SK-N-SH (cell line): ENCODE data around the gene FBXO45. TPM values are rescaled to one million over a fixed set of nuclear protein-coding genes. Genes with fewer than 3 reads are reported as not detected.

Experiments
- CTCF ChIA-PET: fragments of 300-600, 350-600 bp; formaldehyde crosslinking; extraction: SDS; loops from one replicate; lab custom pipeline; 2021; lab: Yijun Ruan, JAX
- POLR2A ChIA-PET: fragments of 350-600 bp; sonication (Branson Sonifier 250); formaldehyde crosslinking; extraction: SDS; loops from one replicate; lab custom pipeline; 2020; ENCODE audit warnings: antibody characterized with exemption, inconsistent platforms; lab: Yijun Ruan, JAX
- DNase-seq: peaks from one replicate; pipeline ENCODE4 v3.0.0; 2012
- H2AFZ ChIP-seq: fragments of 200-600 bp; sonication (generic); 2 replicates; pipeline ENCODE4 v1.8.1; 2016; ENCODE audit warnings: antibody characterized with exemption, mild to moderate bottlenecking, low read depth
- H3F3A ChIP-seq: fragments of 200-600 bp; sonication (generic); replicated peaks from 2 replicates; pipeline ENCODE3; 2016; ENCODE audit warnings: antibody characterized with exemption, mild to moderate bottlenecking; ENCODE audit not compliant: insufficient read depth
- H3K27ac ChIP-seq, 2 experiments: fragments of 200-500 bp in 1 of 2; fragments of 200-600 bp in 1 of 2; sonication (Bioruptor generic) in 1 of 2; sonication (generic), shearing (Covaris generic) in 1 of 2; 2 replicates each; pipeline versions ENCODE4 v1.5.1 to v1.6.1; 2014 to 2016; ENCODE audit warnings: low read depth in 2 of 2, inconsistent platforms in 1 of 2, low read length in 1 of 2, mild to moderate bottlenecking in 1 of 2, mixed read lengths in 1 of 2
- H3K27me3 ChIP-seq: fragments of 200-600 bp; sonication (generic), shearing (Covaris generic); 2 replicates; pipeline ENCODE4 v1.6.1; 2016; ENCODE audit warnings: mixed run types; ENCODE audit not compliant: insufficient read depth
- H3K36me3 ChIP-seq, 2 experiments: fragments of 200-500 bp in 1 of 2; fragments of 200-600 bp in 1 of 2; sonication (Bioruptor generic) in 1 of 2; sonication (generic) in 1 of 2; replicated peaks in 1 of 2; 2 replicates each; pipeline versions ENCODE3 to v1.5.1; 2014 to 2016; ENCODE audit warnings: low read length in 1 of 2, mild to moderate bottlenecking in 1 of 2; ENCODE audit not compliant: insufficient read depth in 2 of 2, control insufficient read depth in 1 of 2
- H3K4me1 ChIP-seq, 2 experiments: fragments of 200-500 bp in 1 of 2; fragments of 200-600 bp in 1 of 2; sonication (Bioruptor generic) in 1 of 2; sonication (generic), shearing (Covaris generic) in 1 of 2; 2 replicates each; pipeline versions ENCODE4 v1.5.1 to v1.6.1; 2014 to 2016; ENCODE audit warnings: low read depth in 1 of 2, low read length in 1 of 2, mixed run types in 1 of 2; ENCODE audit not compliant: insufficient read depth in 2 of 2, control insufficient read depth in 1 of 2
- H3K4me2 ChIP-seq: fragments of 200-600 bp; sonication (generic), shearing (Covaris generic); 2 replicates; pipeline ENCODE4 v1.6.1; 2017; ENCODE audit warnings: mixed run types
- H3K4me3 ChIP-seq, 2 experiments: fragments of 200-500 bp in 1 of 2; fragments of 200-600 bp in 1 of 2; sonication (Bioruptor generic) in 1 of 2; sonication (generic), shearing (Covaris generic) in 1 of 2; 2 replicates each; pipeline versions ENCODE4 v1.5.1 to v1.8.1; 2014 to 2016; ENCODE audit warnings: low read depth in 2 of 2, inconsistent platforms in 1 of 2, low read length in 1 of 2, mild to moderate bottlenecking in 1 of 2, mixed read lengths in 1 of 2, moderate library complexity in 1 of 2
- H3K79me2 ChIP-seq: fragments of 200-600 bp; sonication (generic); 2 replicates; pipeline ENCODE4 v1.8.1; 2017; ENCODE audit warnings: mild to moderate bottlenecking; ENCODE audit not compliant: insufficient read depth
- H3K9ac ChIP-seq: fragments of 200-600 bp; sonication (generic); 2 replicates; pipeline ENCODE4 v1.6.1; 2017; ENCODE audit warnings: mixed run types
- H3K9me2 ChIP-seq: fragments of 200-600 bp; sonication (generic); 2 replicates; pipeline ENCODE4 v1.6.1; 2017; ENCODE audit warnings: mixed run types
- H3K9me3 ChIP-seq: fragments of 200-600 bp; sonication (generic); 2 replicates; pipeline ENCODE4 v1.6.1; 2017; ENCODE audit warnings: mixed run types, mild to moderate bottlenecking, moderate library complexity
- H4K20me1 ChIP-seq: fragments of 200-600 bp; sonication (generic); 2 replicates; pipeline ENCODE4 v1.6.1; 2017; ENCODE audit warnings: mild to moderate bottlenecking, mixed run types; ENCODE audit not compliant: insufficient read depth
- ELF1 ChIP-seq: IDR thresholded peaks from 2 replicates; pipeline ENCODE4 v1.4.0; 2012
- EP300 ChIP-seq, 2 experiments: IDR thresholded peaks; 2 replicates each; pipeline versions ENCODE4 v1.4.0 to v1.6.1; 2012; ENCODE audit warnings: borderline replicate concordance in 1 of 2, low read depth in 1 of 2, low read length in 1 of 2
- EZH2phosphoT487 ChIP-seq: fragments of 200-600 bp; sonication (generic); IDR thresholded peaks from 2 replicates; pipeline ENCODE4 v1.6.1; 2017; ENCODE audit warnings: low read depth, mixed run types, mild to moderate bottlenecking, antibody characterized with exemption, moderate library complexity, borderline replicate concordance
- FOSL2 ChIP-seq: IDR thresholded peaks from 2 replicates; pipeline ENCODE4 v1.4.0; 2012; ENCODE audit warnings: low read depth, mild to moderate bottlenecking, moderate library complexity, borderline replicate concordance
- FOXJ3 ChIP-seq: sonication (generic); formaldehyde crosslinking; IDR thresholded peaks from 2 replicates; pipeline ENCODE4 v1.5.1; 2020; ENCODE audit warnings: mild to moderate bottlenecking, missing genetic modification reagents
- MAX ChIP-seq: IDR thresholded peaks from 2 replicates; pipeline ENCODE4 v1.4.0; 2012; ENCODE audit warnings: low read depth
- MEF2A ChIP-seq: IDR thresholded peaks from 2 replicates; pipeline ENCODE4 v1.4.0; 2012; ENCODE audit warnings: low read depth, borderline replicate concordance
- NRF1 ChIP-seq: IDR thresholded peaks from 2 replicates; pipeline ENCODE4 v1.6.1; 2012; ENCODE audit warnings: low read depth, mild to moderate bottlenecking, low read length
- RCOR1 ChIP-seq: fragments of 150-350 bp; IDR thresholded peaks from 2 replicates; pipeline ENCODE4 v1.6.1; 2017; ENCODE audit warnings: antibody characterized with exemption, low read length
- REST ChIP-seq: IDR thresholded peaks from 2 replicates; pipeline ENCODE4 v1.6.1; 2012; ENCODE audit warnings: mild to moderate bottlenecking, low read depth, low read length, moderate library complexity
- RFX5 ChIP-seq: IDR thresholded peaks from 2 replicates; pipeline ENCODE4 v1.6.1; 2012; ENCODE audit warnings: mild to moderate bottlenecking, improper control_type of control experiment, low read length
- SIN3A ChIP-seq: IDR thresholded peaks from 2 replicates; pipeline ENCODE4 v1.6.1; 2012; ENCODE audit warnings: low read depth, mild to moderate bottlenecking, low read length, moderate library complexity, borderline replicate concordance
- TAF1 ChIP-seq: IDR thresholded peaks from 2 replicates; pipeline ENCODE4 v1.6.1; 2012; ENCODE audit warnings: low read depth, mild to moderate bottlenecking, low read length, moderate library complexity, borderline replicate concordance
- TEAD4 ChIP-seq: IDR thresholded peaks from 2 replicates; pipeline ENCODE4 v1.4.0; 2012; ENCODE audit warnings: mild to moderate bottlenecking, borderline replicate concordance; ENCODE audit not compliant: insufficient read depth
- YY1 ChIP-seq: IDR thresholded peaks from 2 replicates; pipeline ENCODE4 v1.4.0; 2012; ENCODE audit warnings: low read depth, mild to moderate bottlenecking
- WGBS: methylation state at CpG from one replicate; pipeline ENCODE4 v1.1.6; 2017; ENCODE audit warnings: low lambda C conversion rate; 5-methylcytosine and 5-hydroxymethylcytosine counted together
- polyA plus RNA-seq, 3 experiments: library from polyadenylated mRNA; depleted of rRNA; stranded (reverse); fragments of >200 nt; gene quantifications; 2 replicates each; pipeline ENCODE4 v1.2.3, GENCODE V29; 2012
- TF ChIP-seq, protein P1 (sequence below): IDR thresholded peaks from 2 replicates; pipeline ENCODE4; 2012
- TF ChIP-seq, protein P2 (sequence below): IDR thresholded peaks from 2 replicates; pipeline ENCODE4 v1.4.0; 2012; ENCODE audit warnings: low read depth, borderline replicate concordance

FBXO45 gene
- polyA plus RNA-seq, 1 of the 3 experiments (the other 2 are of a cell fraction) = 3.2 TPM

GRCh38 chr3:196631682-196632045 lies 63.2 kb downstream of the FBXO45 start:
- H3K9ac ChIP-seq = no peak overlapping the region
- WGBS = 71% methylated on average over 5 of the region's 5 CpGs
- no peaks in the 10 kb centered on the region for H3K27me3 ChIP-seq
- TF ChIP-seq TEAD4 (no peak), ELF1 (no peak), NRF1 (no peak), TAF1 (no peak), SIN3A (no peak), EP300 (IDR thresholded peaks at IDR 0.05; ENCODE audit: borderline replicate concordance in 1 of 2, low read depth in 1 of 2, low read length in 1 of 2) (no peak), RFX5 (no peak), EZH2phosphoT487 (no peak), FOSL2 (no peak), FOXJ3 (CRISPR knock-in tag) (no peak)
- TF ChIP-seq, protein P1, sequence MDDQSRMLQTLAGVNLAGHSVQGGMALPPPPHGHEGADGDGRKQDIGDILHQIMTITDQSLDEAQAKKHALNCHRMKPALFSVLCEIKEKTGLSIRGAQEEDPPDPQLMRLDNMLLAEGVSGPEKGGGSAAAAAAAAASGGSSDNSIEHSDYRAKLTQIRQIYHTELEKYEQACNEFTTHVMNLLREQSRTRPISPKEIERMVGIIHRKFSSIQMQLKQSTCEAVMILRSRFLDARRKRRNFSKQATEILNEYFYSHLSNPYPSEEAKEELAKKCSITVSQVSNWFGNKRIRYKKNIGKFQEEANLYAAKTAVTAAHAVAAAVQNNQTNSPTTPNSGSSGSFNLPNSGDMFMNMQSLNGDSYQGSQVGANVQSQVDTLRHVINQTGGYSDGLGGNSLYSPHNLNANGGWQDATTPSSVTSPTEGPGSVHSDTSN = no peak
- TF ChIP-seq, protein P2, sequence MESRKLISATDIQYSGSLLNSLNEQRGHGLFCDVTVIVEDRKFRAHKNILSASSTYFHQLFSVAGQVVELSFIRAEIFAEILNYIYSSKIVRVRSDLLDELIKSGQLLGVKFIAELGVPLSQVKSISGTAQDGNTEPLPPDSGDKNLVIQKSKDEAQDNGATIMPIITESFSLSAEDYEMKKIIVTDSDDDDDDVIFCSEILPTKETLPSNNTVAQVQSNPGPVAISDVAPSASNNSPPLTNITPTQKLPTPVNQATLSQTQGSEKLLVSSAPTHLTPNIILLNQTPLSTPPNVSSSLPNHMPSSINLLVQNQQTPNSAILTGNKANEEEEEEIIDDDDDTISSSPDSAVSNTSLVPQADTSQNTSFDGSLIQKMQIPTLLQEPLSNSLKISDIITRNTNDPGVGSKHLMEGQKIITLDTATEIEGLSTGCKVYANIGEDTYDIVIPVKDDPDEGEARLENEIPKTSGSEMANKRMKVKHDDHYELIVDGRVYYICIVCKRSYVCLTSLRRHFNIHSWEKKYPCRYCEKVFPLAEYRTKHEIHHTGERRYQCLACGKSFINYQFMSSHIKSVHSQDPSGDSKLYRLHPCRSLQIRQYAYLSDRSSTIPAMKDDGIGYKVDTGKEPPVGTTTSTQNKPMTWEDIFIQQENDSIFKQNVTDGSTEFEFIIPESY = no peak
- TF ChIP-seq, all 33 proteins: peak for 0
- Histone ChIP-seq H3K9me2 (no peaks in the 10 kb centered on the region), H3K79me2 (no peaks in the 10 kb centered on the region), H3K9me3 (no peaks in the 10 kb centered on the region), H3K36me3 (no peaks in the 10 kb centered on the region), H4K20me1 (no peaks in the 10 kb centered on the region), H3K4me2 (peak overlapping the region; percentile 72), H2AFZ (peak overlapping the region; percentile 92), H3K27ac (peak overlapping the region in 1 of 2 experiments; percentile 73; a peak in 1 of 4 replicates), H3K4me3 (peak overlapping the region; percentile 56 to 71), H3K4me1 (peaks cover 0 to 7% of the 10 kb centered on the region in 2 experiments; a peak in 1 of 4 replicates), H3F3A (peaks cover 8% of the 10 kb centered on the region)
- DNase-seq = no peak
- ChIA-PET CTCF (interaction anchor here (1.4 to 2.2 kb wide), 3 partner anchors 23 to 95 kb away, joined by 5 to 11 read pairs (median 6); no protein-coding TSS in a partner anchor), POLR2A (interaction anchor here (0.9 to 1.0 kb wide), 2 partner anchors 81 to 103 kb away, joined by 3 to 4 read pairs; partner anchors contain the start of genes CEP19 and PIGX)

DNA sequence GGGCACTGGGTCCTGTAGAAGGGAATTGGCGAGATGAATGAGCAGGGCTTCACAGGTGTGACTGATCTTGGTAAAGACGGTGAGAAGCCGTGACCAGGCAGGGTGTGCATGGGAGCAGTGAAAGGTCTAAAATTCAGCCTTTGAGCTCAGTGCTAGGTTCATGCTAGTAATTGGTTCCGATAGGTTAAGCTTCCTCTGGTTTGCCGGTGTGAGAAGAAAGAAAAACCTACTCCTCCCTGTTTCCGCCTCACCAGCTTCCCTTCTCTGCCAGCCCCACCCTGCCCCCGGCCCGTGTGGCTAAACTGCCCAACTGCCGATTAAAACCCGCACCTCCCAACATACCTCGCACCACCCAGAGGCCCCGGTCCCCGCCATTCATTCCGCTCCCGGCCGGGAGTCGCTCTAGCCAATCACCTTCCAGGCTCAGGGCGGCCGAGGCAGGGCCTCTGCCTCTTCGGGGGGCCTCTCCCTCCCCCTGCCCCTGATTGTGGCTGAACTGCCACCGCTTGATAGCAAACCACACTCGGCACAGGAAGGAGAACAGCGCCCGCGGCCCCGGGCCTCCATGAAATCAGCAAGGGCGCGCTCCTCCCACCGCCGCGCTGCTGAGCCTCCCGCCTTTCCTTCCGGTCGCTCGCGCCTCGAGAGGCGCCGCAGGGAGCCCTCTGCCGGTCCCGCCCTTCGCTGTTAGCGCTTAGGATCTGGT lies 63.7 kb downstream of the FBXO45 start:
- Histone ChIP-seq H4K20me1 (no peaks in the 10 kb centered on the region), H3K9ac (peak overlapping the region; percentile 77), H3K79me2 (no peaks in the 10 kb centered on the region), H3K27me3 (no peaks in the 10 kb centered on the region), H3K4me1 (peaks cover 0 to 7% of the 10 kb centered on the region in 2 experiments; a peak in 1 of 4 replicates), H3K4me3 (peak overlapping the region; percentile 56 to 71), H3K4me2 (peak overlapping the region; percentile 72), H3K36me3 (no peaks in the 10 kb centered on the region), H3K9me2 (no peaks in the 10 kb centered on the region), H2AFZ (peak overlapping the region; percentile 92), H3K9me3 (no peaks in the 10 kb centered on the region), H3F3A (peaks cover 8% of the 10 kb centered on the region), H3K27ac (peak overlapping the region in 1 of 2 experiments; percentile 73; a peak in 2 of 4 replicates)
- CTCF ChIA-PET = interaction anchor here (1.4 to 2.2 kb wide), 3 partner anchors 23 to 95 kb away, joined by 5 to 11 read pairs (median 6); no protein-coding TSS in a partner anchor
- 13% methylated on average over 18 of the region's 43 CpGs for WGBS
- POLR2A ChIA-PET = interaction anchor here (0.9 to 1.0 kb wide), 2 partner anchors 80 to 104 kb away, joined by 3 to 4 read pairs; partner anchors contain the start of genes CEP19 and PIGX
- DNase-seq = peak; percentile 94
- TF ChIP-seq MEF2A = no peak
- peak; percentile 83 for TF ChIP-seq YY1
- TF ChIP-seq MAX = peak; percentile 90
- 0 out of 2 replicates have a peak, but pooled peaks have one; percentile 13 for TF ChIP-seq REST
- no peak for TF ChIP-seq RCOR1
- TF ChIP-seq, protein P1 = peak; percentile 40
